GM23248 (cell line): ENCODE data around the gene RABGAP1L. TPM values are rescaled to one million over a fixed set of nuclear protein-coding genes. Genes with fewer than 3 reads are reported as not detected.

Experiments used
- DNase-seq: peaks from one replicate; pipeline ENCODE4 v3.0.0-alpha.2; 2015
- H2AFZ ChIP-seq: fragments of 200-600 bp; sonication (generic); 2 replicates; pipeline ENCODE4 v1.6.1; 2016; ENCODE audit warnings: antibody characterized with exemption
- H3F3A ChIP-seq: fragments of 200-600 bp; sonication (generic); 2 replicates; pipeline ENCODE4 v1.6.1; 2016; ENCODE audit warnings: mild to moderate bottlenecking, antibody characterized with exemption, mixed run types; ENCODE audit not compliant: insufficient read depth
- H3K27ac ChIP-seq: fragments of 200-600 bp; sonication (generic); 2 replicates; pipeline ENCODE4 v1.5.1; 2016; ENCODE audit warnings: mild to moderate bottlenecking
- H3K27me3 ChIP-seq: fragments of 200-600 bp; sonication (generic); replicated peaks from 2 replicates; pipeline ENCODE4 v1.6.1; 2016; ENCODE audit warnings: mild to moderate bottlenecking; ENCODE audit not compliant: insufficient read depth
- H3K36me3 ChIP-seq: fragments of 200-600 bp; sonication (generic); 2 replicates; pipeline ENCODE4 v1.6.1; 2016; ENCODE audit warnings: low read depth, mild to moderate bottlenecking
- H3K4me1 ChIP-seq: fragments of 200-600 bp; sonication (generic); 2 replicates; pipeline ENCODE4 v1.6.1; 2016; ENCODE audit warnings: mild to moderate bottlenecking; ENCODE audit not compliant: insufficient read depth
- H3K4me2 ChIP-seq: fragments of 200-600 bp; sonication (generic); one replicate; pipeline ENCODE4 v1.6.1; 2016; ENCODE audit warnings: mild to moderate bottlenecking; ENCODE audit not compliant: unreplicated experiment
- H3K4me3 ChIP-seq: fragments of 200-600 bp; sonication (generic); 2 replicates; pipeline ENCODE4 v1.5.1; 2016; ENCODE audit warnings: mild to moderate bottlenecking
- H3K79me2 ChIP-seq: fragments of 200-600 bp; sonication (generic); 2 replicates; pipeline ENCODE4 v1.6.1; 2016; ENCODE audit warnings: mild to moderate bottlenecking; ENCODE audit not compliant: insufficient read depth
- H3K9ac ChIP-seq: fragments of 200-600 bp; sonication (generic); 2 replicates; pipeline ENCODE4 v1.6.1; 2016; ENCODE audit warnings: mild to moderate bottlenecking
- H3K9me2 ChIP-seq: fragments of 200-600 bp; sonication (generic); 2 replicates; pipeline ENCODE4 v1.6.1; 2016; ENCODE audit warnings: mixed run types, mild to moderate bottlenecking, moderate library complexity; ENCODE audit not compliant: insufficient read depth
- H3K9me3 ChIP-seq: fragments of 200-600 bp; sonication (generic); one replicate; pipeline ENCODE4 v1.6.1; 2017; ENCODE audit warnings: low read depth
- H4K20me1 ChIP-seq: fragments of 200-600 bp; sonication (generic); 2 replicates; pipeline ENCODE4 v1.6.0; 2016; ENCODE audit not compliant: insufficient read depth
- EZH2 ChIP-seq: fragments of 200-600 bp; sonication (generic); IDR thresholded peaks from 2 replicates; pipeline ENCODE4 v1.6.1; 2018; ENCODE audit warnings: antibody characterized with exemption, mild to moderate bottlenecking; ENCODE audit not compliant: insufficient read depth, poor library complexity, severe bottlenecking
- EZH2phosphoT487 ChIP-seq: fragments of 200-600 bp; sonication (generic); IDR thresholded peaks from 2 replicates; pipeline ENCODE4 v1.6.1; 2018; ENCODE audit warnings: antibody characterized with exemption, moderate library complexity, mild to moderate bottlenecking, low read depth; ENCODE audit not compliant: insufficient read depth
- WGBS, 2 experiments: methylation state at CpG; one replicate each; pipeline ENCODE4 v1.1.6; 2015 to 2017; ENCODE audit warnings: low lambda C conversion rate in 2 of 2, low coverage in 1 of 2; ENCODE audit errors: missing lambda C conversion rate in 2 of 2; 5-methylcytosine and 5-hydroxymethylcytosine counted together
- in situ Hi-C: fragments of 300-500 bp; cut with MboI; formaldehyde crosslinking; loops from 2 replicates; pipeline ENCODE4 v1.15.0; 2020
- polyA plus RNA-seq: library from polyadenylated mRNA; unstranded; fragments of >200 nt; fragmentation: Nextera tagmentation; extraction: Ambion mirVana; gene quantifications from 2 replicates; pipeline ENCODE4 v1.2.1, GENCODE V29; 2016
- total RNA-seq: library from RNA; depleted of rRNA; stranded (reverse); fragments of >200 nt; shearing (Covaris generic); gene quantifications from 2 replicates; pipeline ENCODE4 v1.2.3, GENCODE V29; 2014

The RABGAP1L gene
- total and polyA plus RNA-seq, 2 experiments from 2014 or later = 13.7 to 21.6 TPM

GRCh38 chr1:174998569-174999215 is 839.4 kb downstream of the RABGAP1L start:
- H3K4me1 ChIP-seq = peaks cover 41% of the 10 kb centered on the region
- 2 to 3% methylated on average over 19 of the region's 19 CpGs for WGBS, 2 experiments
- peak overlapping the region; percentile 97 for H3K9ac ChIP-seq
- in situ Hi-C loops = loop anchor here (25.0 kb wide), 1 partner anchor 736 kb away; no protein-coding TSS in a partner anchor
- H3K4me2 ChIP-seq = peak overlapping the region; percentile 96
- H3K9me2 ChIP-seq = no peaks in the 10 kb centered on the region
- H3K27ac ChIP-seq = peak overlapping the region; percentile 98
- H4K20me1 ChIP-seq = no peaks in the 10 kb centered on the region
- H2AFZ ChIP-seq = peak overlapping the region; percentile 94
- peaks cover 41% of the 10 kb centered on the region for H3K79me2 ChIP-seq
- peaks cover 15% of the 10 kb centered on the region for H3F3A ChIP-seq
- H3K4me3 ChIP-seq = peak overlapping the region; percentile 80
- no peaks in the 10 kb centered on the region for H3K36me3 ChIP-seq
- no peaks in the 10 kb centered on the region for H3K27me3 ChIP-seq
- TF ChIP-seq EZH2 = no peak
- no peak for TF ChIP-seq EZH2phosphoT487
- H3K9me3 ChIP-seq = no peaks in the 10 kb centered on the region
- DNase-seq = peak; percentile 71

GRCh38 chr1:174999216-174999935 is 840.1 kb downstream of the RABGAP1L start:
- in situ Hi-C loops = loop anchor here (25.0 kb wide), 1 partner anchor 737 kb away; no protein-coding TSS in a partner anchor
- H3K9me3 ChIP-seq = no peaks in the 10 kb centered on the region
- peaks cover 15% of the 10 kb centered on the region for H3F3A ChIP-seq
- H3K4me2 ChIP-seq = peak overlapping the region; percentile 96
- 0 to 1% methylated on average over 54 of the region's 58 CpGs for whole genome bisulfite sequencing, 2 experiments
- peaks cover 47% of the 10 kb centered on the region for H3K79me2 ChIP-seq
- H4K20me1 ChIP-seq = no peaks in the 10 kb centered on the region
- H3K9ac ChIP-seq = peak overlapping the region; percentile 97
- peak overlapping the region; percentile 98 for H3K27ac ChIP-seq
- no peaks in the 10 kb centered on the region for H3K36me3 ChIP-seq
- no peaks in the 10 kb centered on the region for H3K27me3 ChIP-seq
- peak overlapping the region; percentile 94 for H2AFZ ChIP-seq
- H3K4me3 ChIP-seq = peak overlapping the region; percentile 84
- H3K4me1 ChIP-seq = peaks cover 47% of the 10 kb centered on the region
- no peaks in the 10 kb centered on the region for H3K9me2 ChIP-seq
- peak; percentile 100 for DNase-seq
- no peak for TF ChIP-seq EZH2
- TF ChIP-seq EZH2phosphoT487 = no peak

- Histone ChIP-seq H3K9ac (peak within 1 kb of the TSS; percentile 97), H3K27ac (peak within 1 kb of the TSS; percentile 98), H3K36me3 (no peaks in the 10 kb centered on the region), H4K20me1 (no peaks in the 10 kb centered on the region), H3K4me3 (peak within 1 kb of the TSS; percentile 84), H3K4me2 (peak within 1 kb of the TSS; percentile 96), H3K27me3 (no peaks in the 10 kb centered on the region), H3K9me3 (no peaks in the 10 kb centered on the region), H3F3A (peaks cover 15% of the 10 kb centered on the region), H3K9me2 (no peaks in the 10 kb centered on the region), H3K79me2 (peaks cover 55% of the 10 kb centered on the region), H3K4me1 (peaks cover 47% of the 10 kb centered on the region), H2AFZ (peak within 1 kb of the TSS; percentile 94)
- 0 to 2% methylated on average over 35 to 68 of the region's 71 CpGs for WGBS, 2 experiments
- DNase-seq = peak; percentile 58
- TF ChIP-seq EZH2phosphoT487 (no peak), EZH2 (no peak)
- in situ Hi-C loops = loop anchor here (25.0 kb wide), 1 partner anchor 738 kb away; no protein-coding TSS in a partner anchor
These were observed 840.8 kb downstream of the RABGAP1L start, which contains the start of gene CACYBP for GRCh38 chr1:174999936-175000696. Gene CACYBP, plus strand, starts transcription at chr1:174999947. Its CDS starts 234 bp downstream, at chr1:175000181.

- peak overlapping the region; percentile 67 for H3K27ac ChIP-seq
- no peaks in the 10 kb centered on the region for H4K20me1 ChIP-seq
- H3K9me2 ChIP-seq = no peaks in the 10 kb centered on the region
- H2AFZ ChIP-seq = peak overlapping the region; percentile 67
- H3K79me2 ChIP-seq = peaks cover 61% of the 10 kb centered on the region
- no peaks in the 10 kb centered on the region for H3K27me3 ChIP-seq
- TF ChIP-seq EZH2 = no peak
- TF ChIP-seq EZH2phosphoT487 = no peak
- H3K4me3 ChIP-seq = peak overlapping the region; percentile 84
- peaks cover under 1% of the 10 kb centered on the region; the same call in 1 of the 2 replicates for H3K36me3 ChIP-seq
- 0 to 1% methylated on average over 5 of the region's 5 CpGs for WGBS, 2 experiments
- H3K9me3 ChIP-seq = no peaks in the 10 kb centered on the region
- H3F3A ChIP-seq = peaks cover 15% of the 10 kb centered on the region
- in situ Hi-C loops = no loop called here
- peak overlapping the region; percentile 85 for H3K9ac ChIP-seq
- H3K4me2 ChIP-seq = peak overlapping the region; percentile 85
- peaks cover 47% of the 10 kb centered on the region for H3K4me1 ChIP-seq
- DNase-seq = peak; percentile 66
These were observed 841.4 kb downstream of the RABGAP1L start for GRCh38 chr1:175000697-175001187.
